ENCODE data around the gene ESRRA. TPM values are rescaled to one million over a fixed set of nuclear protein-coding genes. Genes with fewer than 3 reads are reported as not detected.
A peak's percentile ranks its signal among the peaks of the same experiment; 100 is the strongest.

ESRRA gene
- total and polyA plus RNA-seq, 9 of the 15 experiments (the other 6 are each of a cell fraction or from before 2014, with no cell fraction given), result 0.27 to 89.7 (median 23.7) TPM

GRCh38 chr11:64317961-64318765 lies 12.8 kb downstream of the ESRRA start, which contains the start of gene PRDX5 (continued):
- TF ChIP-seq CREB3L1 (IDR thresholded peaks at IDR 0.05; ENCODE audit: borderline replicate concordance, low read depth) (peak; percentile 83), TCF15 (CRISPR knock-in tag; IDR thresholded peaks at IDR 0.05) (no peak), BHLHE40 (IDR thresholded peaks at IDR 0.05; ENCODE audit: low read length) (peak; percentile 56), TARDBP (IDR thresholded peaks at IDR 0.05) (peak; percentile 83; the same call in 1 of the 2 replicates), HOMEZ (CRISPR knock-in tag; IDR thresholded peaks at IDR 0.05) (no peak), CLOCK (CRISPR knock-in tag; IDR thresholded peaks at IDR 0.05; ENCODE audit: borderline replicate concordance) (no peak), CTCFL (IDR thresholded peaks at IDR 0.05; ENCODE audit: borderline replicate concordance, insufficient read depth, low read depth, low read length, poor library complexity, severe bottlenecking) (peak; percentile 84), SMAD4 (CRISPR knock-in tag; conservative IDR thresholded peaks at IDR 0.05) (peak; percentile 63; the same call in 1 of the 2 replicates), ATF1 (CRISPR knock-in tag; IDR thresholded peaks at IDR 0.05) (no peak), ATF1 (tag; IDR thresholded peaks at IDR 0.05) (peak; percentile 50), THRB (CRISPR knock-in tag; conservative IDR thresholded peaks at IDR 0.05) (no peak), ELK3 (CRISPR knock-in tag; IDR thresholded peaks at IDR 0.05) (no peak)
